A549 (cell line): ENCODE results near the gene MB21D2. TPM values are rescaled to one million over a fixed set of nuclear protein-coding genes. Genes with fewer than 3 reads are reported as not detected.
"Not testable (repeated sequence)": the region's sequence is repeated elsewhere in the genome, so short reads cannot be mapped to it uniquely, and the experiment has no call there.

Source experiments
- ATAC-seq, 2 experiments: fragments of 200-7000 bp in 1 of 2; fragments of >200 bp in 1 of 2; cut with Nextera tagmentation in 1 of 2; cut with Tn5 transposase in 1 of 2; 3 replicates each; pipeline versions ENCODE4 v1.8.0 to v1.9.1; 2018 to 2020; ENCODE audit warnings: mild to moderate bottlenecking in 1 of 2, moderate library complexity in 1 of 2
- CTCF ChIA-PET: fragments of 300-600 bp; sonication (Branson Sonifier 250); formaldehyde crosslinking; extraction: SDS; loops from one replicate; lab custom pipeline; 2021; ENCODE audit warnings: antibody characterized with exemption, inconsistent platforms; lab: Yijun Ruan, JAX
- POLR2A ChIA-PET: fragments of 350-600 bp; formaldehyde crosslinking; extraction: SDS; loops from one replicate; lab custom pipeline; 2021; ENCODE audit warnings: antibody characterized with exemption, inconsistent platforms; lab: Yijun Ruan, JAX
- DNase-seq, 2 experiments: peaks; one replicate each; pipeline versions ENCODE4 v3.0.0 to v3.0.0-alpha.2; 2011 to 2016; ENCODE audit warnings: low read depth in 1 of 2, low spot score in 1 of 2
- FAIRE-seq: peaks from 2 replicates; lab custom pipeline; 2011; peaks lifted over from hg19 to GRCh38; lab: Jason Lieb, UNC
- H3K27ac ChIP-seq, 2 experiments: fragments of >200 bp; sonication (Bioruptor Twin); formaldehyde crosslinking; 3 replicates each; pipeline ENCODE4 v1.5.1; 2016 to 2017
- H3K4me1 ChIP-seq: fragments of >200 bp; sonication (Bioruptor Twin); formaldehyde crosslinking; 3 replicates; pipeline ENCODE4 v1.6.1; 2016
- H3K4me2 ChIP-seq: fragments of >200 bp; sonication (Bioruptor Twin); formaldehyde crosslinking; 3 replicates; pipeline ENCODE4 v1.6.1; 2016
- H3K4me3 ChIP-seq: fragments of >200 bp; sonication (Bioruptor Twin); formaldehyde crosslinking; 3 replicates; pipeline ENCODE4 v1.5.1; 2016
- H3K9me3 ChIP-seq: fragments of >200 bp; sonication (Bioruptor Twin); formaldehyde crosslinking; 3 replicates; pipeline ENCODE4 v1.6.1; 2016
- BHLHE40 ChIP-seq: IDR thresholded peaks from 2 replicates; pipeline ENCODE4 v1.6.1; 2012; ENCODE audit warnings: low read depth, low read length, inconsistent platforms
- CHD2 ChIP-seq: fragments of 150-350 bp; IDR thresholded peaks from 2 replicates; pipeline ENCODE4 v1.6.1; 2014; ENCODE audit warnings: low read length; ENCODE audit not compliant: partially characterized antibody
- EHF ChIP-seq: fragments of 250-450 bp; sonication (Bioruptor Pico); IDR thresholded peaks from 2 replicates; pipeline ENCODE4 v1.5.0; 2020; ENCODE audit warnings: mild to moderate bottlenecking
- EHMT2 ChIP-seq: fragments of 200-600 bp; sonication (generic); IDR thresholded peaks from 2 replicates; pipeline ENCODE4 v1.6.1; 2016; ENCODE audit warnings: antibody characterized with exemption, low read depth, mild to moderate bottlenecking, moderate library complexity
- ESRRA ChIP-seq: fragments of 150-350 bp; IDR thresholded peaks from 2 replicates; pipeline ENCODE4 v1.6.1; 2014; ENCODE audit warnings: mild to moderate bottlenecking, low read length, borderline replicate concordance
- FOSL2 ChIP-seq, 2 experiments: fragments of 450-650 bp in 1 of 2; fragments of >200 bp in 1 of 2; sonication (Bioruptor Twin) in 1 of 2; formaldehyde crosslinking; IDR thresholded peaks; 2 replicates each; pipeline versions ENCODE4 v1.5.0 to v1.6.1; 2016 to 2020; ENCODE audit warnings: mild to moderate bottlenecking in 1 of 2, moderate library complexity in 1 of 2
- FOXS1 ChIP-seq: fragments of 250-450 bp; sonication (Bioruptor Pico); IDR thresholded peaks from 2 replicates; pipeline ENCODE4 v1.5.0; 2020; ENCODE audit warnings: mild to moderate bottlenecking, moderate library complexity
- JUN ChIP-seq, 2 experiments: fragments of >200 bp; sonication (Bioruptor Twin); formaldehyde crosslinking; IDR thresholded peaks; 2 replicates in 1 of 2; 3 replicates in 1 of 2; pipeline ENCODE4 v1.6.1; 2016 to 2017
- JUNB ChIP-seq: fragments of >200 bp; sonication (Bioruptor Twin); formaldehyde crosslinking; IDR thresholded peaks from 2 replicates; pipeline ENCODE4 v1.6.1; 2016
- KDM5A ChIP-seq: fragments of 200-600 bp; sonication (generic); IDR thresholded peaks from 2 replicates; pipeline ENCODE4 v1.6.1; 2016; ENCODE audit warnings: antibody characterized with exemption, mild to moderate bottlenecking
- MAFK ChIP-seq: fragments of 450-650 bp; IDR thresholded peaks from 2 replicates; pipeline ENCODE4 v1.6.1; 2014; ENCODE audit not compliant: partially characterized antibody
- PBX3 ChIP-seq: IDR thresholded peaks from 2 replicates; pipeline ENCODE4 v1.6.1; 2012
- POLR2A ChIP-seq: IDR thresholded peaks from 2 replicates; pipeline ENCODE4 v1.6.1; 2012; ENCODE audit warnings: mild to moderate bottlenecking, low read length
- RCOR1 ChIP-seq: fragments of 150-350 bp; IDR thresholded peaks from 2 replicates; pipeline ENCODE4 v1.6.1; 2014; ENCODE audit warnings: antibody characterized with exemption, low read length, low read depth
- SMC3 ChIP-seq: fragments of >200 bp; sonication (Bioruptor Twin); formaldehyde crosslinking; IDR thresholded peaks from 3 replicates; pipeline ENCODE4 v1.6.1; 2018; ENCODE audit warnings: inconsistent platforms
- SREBF2 ChIP-seq: fragments of 450-650 bp; IDR thresholded peaks from 2 replicates; pipeline ENCODE4 v1.6.1; 2014; ENCODE audit warnings: mild to moderate bottlenecking, moderate library complexity
- USF2 ChIP-seq: fragments of 450-650 bp; IDR thresholded peaks from 2 replicates; pipeline ENCODE4 v1.6.1; 2014; ENCODE audit warnings: antibody characterized with exemption
- ZFP36 ChIP-seq: fragments of 450-650 bp; IDR thresholded peaks from 2 replicates; pipeline ENCODE4 v1.6.1; 2014; ENCODE audit warnings: borderline replicate concordance; ENCODE audit not compliant: partially characterized antibody
- WGBS: methylation state at CpG from one replicate; pipeline ENCODE4 v1.1.6; 2017; ENCODE audit errors: missing lambda C conversion rate; 5-methylcytosine and 5-hydroxymethylcytosine counted together
- polyA plus RNA-seq, 4 experiments: library from polyadenylated mRNA; depleted of rRNA in 3 of 4; stranded (reverse); fragments of >200 nt; fragmentation: RNase III in 1 of 4; extraction: RNeasy Plus Mini Kit Qiagen cat#74134 plus additional on column Dnase treatment in 1 of 4; gene quantifications; 2 replicates in 3 of 4; 3 replicates in 1 of 4; pipeline ENCODE4 v1.2.3, GENCODE V29; 2011 to 2017

MB21D2 gene
- polyA plus RNA-seq, 2 of the 4 experiments (the other 2 are of a cell fraction), result 4.8 to 7.5 TPM

GRCh38 chr3:192794216-192794615, 123.4 kb downstream of the MB21D2 start:
- ChIA-PET POLR2A (no interaction called here), CTCF (no interaction called here)
- WGBS, result 71% methylated on average over 3 of the region's 3 CpGs
- ATAC-seq (no peak), DNase-seq (no peak), FAIRE-seq (no peak)
- TF ChIP-seq SMC3, result no peak
- no peak for TF ChIP-seq POLR2A
- TF ChIP-seq ZFP36, result no peak
- TF ChIP-seq EHF (CRISPR knock-in tag), result no peak
- no peak for TF ChIP-seq SREBF2
- no peak for TF ChIP-seq EHMT2
- no peak for TF ChIP-seq JUN (IDR thresholded peaks at IDR 0.05)
- no peak for TF ChIP-seq CHD2
- TF ChIP-seq RCOR1, result no peak
- TF ChIP-seq KDM5A, result no peak
- no peak for TF ChIP-seq ESRRA
- TF ChIP-seq BHLHE40, result no peak
- TF ChIP-seq FOSL2 (IDR thresholded peaks at IDR 0.05), result no peak
- no peak for TF ChIP-seq FOSL2 (CRISPR knock-in tag; IDR thresholded peaks at IDR 0.05)
- TF ChIP-seq JUNB, result no peak
- TF ChIP-seq FOXS1 (CRISPR knock-in tag), result no peak
- no peak for TF ChIP-seq USF2
- no peak overlapping the region for H3K4me2 ChIP-seq
- no peak overlapping the region for H3K4me3 ChIP-seq
- H3K4me1 ChIP-seq, result no peaks in the 10 kb centered on the region
- no peak overlapping the region for H3K27ac ChIP-seq
- no peaks in the 10 kb centered on the region for H3K9me3 ChIP-seq

DNA sequence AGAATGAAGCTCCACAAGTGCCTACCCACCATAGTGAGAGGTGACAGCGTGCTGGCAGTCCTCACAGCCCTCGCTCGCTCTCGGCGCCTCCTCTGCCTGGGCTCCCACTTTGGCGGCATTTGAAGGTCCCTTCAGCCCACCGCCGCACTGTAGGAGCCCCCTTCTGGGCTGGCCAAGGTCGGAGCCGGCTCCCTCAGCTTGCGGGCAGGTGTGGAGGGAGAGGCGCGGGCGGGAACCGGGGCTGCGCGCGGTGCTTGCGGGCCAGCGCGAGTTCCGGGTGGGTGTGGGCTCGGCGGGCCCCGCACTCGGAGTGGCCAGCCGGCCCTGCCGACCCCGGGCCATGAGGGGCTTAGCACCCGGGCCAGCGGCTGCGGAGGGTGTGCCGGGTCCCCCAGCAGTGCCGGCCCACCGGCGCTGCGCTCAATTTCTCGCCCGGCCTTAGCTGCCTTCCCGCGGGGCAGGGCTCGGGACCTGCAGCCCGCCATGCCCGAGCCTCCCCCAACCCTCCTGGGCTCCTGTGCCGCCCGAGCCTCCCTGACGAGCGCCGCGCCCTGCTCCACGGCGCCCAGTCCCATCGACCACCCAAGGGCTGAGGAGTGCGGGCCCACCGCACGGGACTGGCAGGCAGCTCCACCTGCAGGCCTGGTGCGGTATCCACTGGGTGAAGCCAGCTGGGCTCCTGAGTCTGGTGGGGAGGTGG, 128.7 kb downstream of the MB21D2 start:
- FAIRE-seq, DNase-seq, H3K27ac ChIP-seq, H3K4me2 ChIP-seq, H3K9me3 ChIP-seq, H3K4me3 ChIP-seq, ATAC-seq, POLR2A ChIA-PET, H3K4me1 ChIP-seq: not testable (repeated sequence)
- WGBS, result 88% methylated on average over 28 of the region's 57 CpGs
- CTCF ChIA-PET, result interaction anchor here (1.6 kb wide), 1 partner anchor 14 kb away, joined by 9 read pairs; no protein-coding TSS in a partner anchor

- peak; percentile 29 for TF ChIP-seq MAFK
- no peak for TF ChIP-seq PBX3
- 44% methylated on average over 3 of the region's 3 CpGs for WGBS
- no peak for DNase-seq
- H3K27ac ChIP-seq, result no peak overlapping the region
- H3K4me1 ChIP-seq, result no peaks in the 10 kb centered on the region
- ChIA-PET POLR2A (no interaction called here), CTCF (no interaction called here)
- H3K4me3 ChIP-seq, result no peak overlapping the region
- no peak for ATAC-seq
- no peak for FAIRE-seq
- no peaks in the 10 kb centered on the region for H3K9me3 ChIP-seq
- H3K4me2 ChIP-seq, result no peak overlapping the region
These were observed 139.1 kb downstream of the MB21D2 start for GRCh38 chr3:192778508-192778907.

- ATAC-seq, FAIRE-seq, H3K4me2 ChIP-seq, H3K4me1 ChIP-seq, POLR2A ChIA-PET, DNase-seq, H3K27ac ChIP-seq, H3K4me3 ChIP-seq, H3K9me3 ChIP-seq, CTCF ChIA-PET: not testable (repeated sequence)
- WGBS, result 26% methylated on average over 4 of the region's 4 CpGs
These were observed 143.3 kb downstream of the MB21D2 start for GRCh38 chr3:192774341-192774740.
